ENCODE measurements around the gene PLIN4. TPM values are rescaled to one million over a fixed set of nuclear protein-coding genes. Genes with fewer than 3 reads are reported as not detected.
"Not testable (repeated sequence)": the region's sequence is repeated elsewhere in the genome, so short reads cannot be mapped to it uniquely, and the experiment has no call there.

Gene PLIN4, protein sequence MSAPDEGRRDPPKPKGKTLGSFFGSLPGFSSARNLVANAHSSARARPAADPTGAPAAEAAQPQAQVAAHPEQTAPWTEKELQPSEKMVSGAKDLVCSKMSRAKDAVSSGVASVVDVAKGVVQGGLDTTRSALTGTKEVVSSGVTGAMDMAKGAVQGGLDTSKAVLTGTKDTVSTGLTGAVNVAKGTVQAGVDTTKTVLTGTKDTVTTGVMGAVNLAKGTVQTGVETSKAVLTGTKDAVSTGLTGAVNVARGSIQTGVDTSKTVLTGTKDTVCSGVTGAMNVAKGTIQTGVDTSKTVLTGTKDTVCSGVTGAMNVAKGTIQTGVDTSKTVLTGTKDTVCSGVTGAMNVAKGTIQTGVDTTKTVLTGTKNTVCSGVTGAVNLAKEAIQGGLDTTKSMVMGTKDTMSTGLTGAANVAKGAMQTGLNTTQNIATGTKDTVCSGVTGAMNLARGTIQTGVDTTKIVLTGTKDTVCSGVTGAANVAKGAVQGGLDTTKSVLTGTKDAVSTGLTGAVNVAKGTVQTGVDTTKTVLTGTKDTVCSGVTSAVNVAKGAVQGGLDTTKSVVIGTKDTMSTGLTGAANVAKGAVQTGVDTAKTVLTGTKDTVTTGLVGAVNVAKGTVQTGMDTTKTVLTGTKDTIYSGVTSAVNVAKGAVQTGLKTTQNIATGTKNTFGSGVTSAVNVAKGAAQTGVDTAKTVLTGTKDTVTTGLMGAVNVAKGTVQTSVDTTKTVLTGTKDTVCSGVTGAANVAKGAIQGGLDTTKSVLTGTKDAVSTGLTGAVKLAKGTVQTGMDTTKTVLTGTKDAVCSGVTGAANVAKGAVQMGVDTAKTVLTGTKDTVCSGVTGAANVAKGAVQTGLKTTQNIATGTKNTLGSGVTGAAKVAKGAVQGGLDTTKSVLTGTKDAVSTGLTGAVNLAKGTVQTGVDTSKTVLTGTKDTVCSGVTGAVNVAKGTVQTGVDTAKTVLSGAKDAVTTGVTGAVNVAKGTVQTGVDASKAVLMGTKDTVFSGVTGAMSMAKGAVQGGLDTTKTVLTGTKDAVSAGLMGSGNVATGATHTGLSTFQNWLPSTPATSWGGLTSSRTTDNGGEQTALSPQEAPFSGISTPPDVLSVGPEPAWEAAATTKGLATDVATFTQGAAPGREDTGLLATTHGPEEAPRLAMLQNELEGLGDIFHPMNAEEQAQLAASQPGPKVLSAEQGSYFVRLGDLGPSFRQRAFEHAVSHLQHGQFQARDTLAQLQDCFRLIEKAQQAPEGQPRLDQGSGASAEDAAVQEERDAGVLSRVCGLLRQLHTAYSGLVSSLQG (N-terminal part only)
- total RNA-seq, result under 1 TPM; 0.23 to 0.36 TPM
- under 1 TPM; 0.07 to 0.11 (median 0.07) TPM for polyA plus RNA-seq
- total RNA-seq, result 0 to 0.35 (median 0.12) reads per million in 6 experiments

DNA sequence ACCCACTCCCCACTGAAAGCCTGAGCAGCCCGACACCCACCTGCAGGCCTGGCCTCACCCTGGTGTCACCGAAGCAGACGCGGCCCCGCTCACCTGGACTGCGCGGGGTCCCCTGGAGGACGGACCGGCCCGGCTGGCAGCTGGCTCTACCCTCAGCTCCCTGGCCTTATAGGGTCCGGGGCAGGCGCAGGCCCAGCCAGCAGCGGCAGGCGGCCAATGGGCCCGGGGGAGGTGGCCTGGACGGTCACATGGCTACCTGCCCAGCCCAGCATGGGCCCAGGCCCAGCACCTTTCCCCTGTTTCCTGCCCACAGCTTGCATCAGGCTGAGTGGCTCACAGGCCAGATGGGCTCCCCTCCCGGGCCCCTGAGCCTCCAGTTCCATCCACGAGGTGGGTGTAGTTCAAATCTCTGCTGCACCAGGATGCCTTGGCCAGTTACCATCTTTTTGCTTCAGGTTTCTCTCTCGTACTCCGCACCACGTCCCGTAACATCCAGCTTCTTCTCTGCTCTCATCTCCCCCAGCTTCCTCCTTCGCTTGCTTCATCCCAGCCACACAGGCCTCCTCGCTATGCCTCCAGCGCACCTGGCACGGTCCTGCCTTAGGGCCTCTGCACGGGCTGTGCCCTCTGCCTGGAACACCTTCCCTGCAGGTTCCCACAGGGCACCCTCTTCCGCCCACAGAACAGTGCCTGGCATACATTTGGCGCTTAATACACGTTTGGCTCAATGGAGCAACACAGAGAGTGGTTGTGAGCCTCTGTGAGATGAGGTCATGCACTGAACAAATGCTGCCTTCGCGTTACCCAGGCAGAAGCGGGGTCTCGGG, at the start of gene PLIN4:
TSS of gene PLIN4 (minus strand) at position 142 of the 827 bp plus-strand sequence. CDS start 214 bp downstream, outside the sequence.
- Mint-ChIP-seq H3K4me3 (no peak within 1 kb of the TSS), H3K27me3 (peaks cover 0 to 21% (median 9%) of the 10 kb centered on the region in 5 donors), H3K9me3 (no peaks in the 10 kb centered on the region), H3K4me1 (peaks cover 0 to 2% (median 0%) of the 10 kb centered on the region in 4 donors), H3K36me3 (no peaks in the 10 kb centered on the region), H3K27ac (peak within 1 kb of the TSS in 1 of 10 donors; percentile 40)
- ATAC-seq, result no peak
- POLR2A ChIA-PET, result interaction anchor here (0.6 kb wide), 1 partner anchor 468 kb away, joined by 3 read pairs; no protein-coding TSS in a partner anchor
- no peak for DNase-seq

DNA sequence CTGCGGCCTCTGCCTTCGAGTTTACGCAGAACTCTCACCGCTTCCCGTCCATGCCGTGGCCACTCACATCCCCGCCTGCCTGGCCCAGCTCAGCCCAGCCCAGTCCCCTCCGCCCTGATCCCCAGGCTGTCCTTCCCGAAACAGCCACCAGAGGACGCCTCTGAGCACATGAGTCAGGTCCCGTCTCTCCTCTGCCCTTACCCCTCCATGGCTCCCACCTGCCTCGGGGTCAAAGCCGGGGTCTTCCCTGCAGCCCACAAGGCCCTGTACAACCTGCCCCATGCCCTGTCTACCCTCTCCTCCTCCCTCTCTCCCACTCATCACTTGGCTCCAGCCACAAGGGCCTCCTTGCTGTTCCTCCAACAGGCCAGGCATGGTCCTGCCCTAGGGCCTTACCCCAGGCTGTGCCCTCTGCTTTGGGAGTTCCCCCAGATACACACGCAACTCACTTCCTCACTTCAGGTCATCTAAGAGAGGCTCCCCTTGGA, 49.3 kb upstream of the PLIN4 start:
- ATAC-seq, result peak; percentile 70 to 74
- POLR2A ChIA-PET, result interaction anchor here (0.8 kb wide), 1 partner anchor 69 kb away, joined by 3 read pairs; no protein-coding TSS in a partner anchor

GRCh38 chr19:4566402-4567051, 48.2 kb upstream of the PLIN4 start:
- Mint-ChIP-seq H3K9me3 (no peaks in the 10 kb centered on the region), H3K27ac (peak overlapping the region in 1 of 10 donors; percentile 48), H3K36me3 (no peaks in the 10 kb centered on the region), H3K27me3 (peaks cover 0 to 19% (median 6%) of the 10 kb centered on the region in 5 donors), H3K4me1 (peaks cover 0 to 5% (median 0%) of the 10 kb centered on the region in 4 donors), H3K4me3 (no peak overlapping the region)
- DNase-seq, result no peak
- POLR2A ChIA-PET, result interaction anchor here (0.8 kb wide), 1 partner anchor 70 kb away, joined by 3 read pairs; no protein-coding TSS in a partner anchor
- ATAC-seq, result no peak

More for the DNA sequence above, 49.3 kb upstream of the PLIN4 start:
- peak; percentile 25 to 79 (median 56) for DNase-seq
- no peak overlapping the region for H3K4me3 Mint-ChIP-seq
- H3K27ac Mint-ChIP-seq, result peak overlapping the region in 1 of 10 donors; percentile 44
- H3K36me3 Mint-ChIP-seq, result no peaks in the 10 kb centered on the region
- peaks cover 0 to 19% (median 6%) of the 10 kb centered on the region in 5 donors for H3K27me3 Mint-ChIP-seq
- H3K4me1 Mint-ChIP-seq, result peaks cover 0 to 3% (median 0%) of the 10 kb centered on the region in 4 donors
- no peaks in the 10 kb centered on the region for H3K9me3 Mint-ChIP-seq

DNA sequence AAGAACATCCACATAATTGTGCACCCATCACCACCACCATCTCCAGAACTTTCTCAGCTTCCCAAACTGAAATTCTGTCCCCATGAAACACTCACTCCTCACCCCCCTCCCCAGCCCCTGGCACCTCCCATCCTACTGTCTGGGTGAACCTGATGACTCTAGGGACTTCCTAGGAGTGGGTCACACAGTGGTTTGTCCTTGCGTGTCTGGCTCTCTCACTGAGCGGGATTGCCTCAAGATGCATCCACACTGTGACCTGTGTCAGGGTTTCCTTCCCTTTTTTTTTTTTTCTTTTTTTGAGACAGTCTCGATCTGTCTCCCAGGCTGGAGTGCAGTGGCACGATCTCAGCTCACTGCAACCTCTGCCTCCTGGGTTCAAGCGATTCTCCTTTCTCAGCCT, 45.3 kb upstream of the PLIN4 start:
- ATAC-seq, H3K9me3 Mint-ChIP-seq, H3K27ac Mint-ChIP-seq, DNase-seq, H3K4me3 Mint-ChIP-seq, H3K4me1 Mint-ChIP-seq, H3K36me3 Mint-ChIP-seq, POLR2A ChIA-PET: not testable (repeated sequence)
- H3K27me3 Mint-ChIP-seq, result peaks cover 0 to 19% (median 6%) of the 10 kb centered on the region in 5 donors

GRCh38 chr19:4562085-4562484, 43.8 kb upstream of the PLIN4 start:
- H3K9me3 Mint-ChIP-seq, DNase-seq, H3K27me3 Mint-ChIP-seq, H3K36me3 Mint-ChIP-seq, H3K4me3 Mint-ChIP-seq, H3K4me1 Mint-ChIP-seq, ATAC-seq, H3K27ac Mint-ChIP-seq, POLR2A ChIA-PET: not testable (repeated sequence)

- Mint-ChIP-seq H3K4me3 (no peak within 1 kb of the TSS), H3K27ac (no peak within 1 kb of the TSS), H3K27me3 (peaks cover 0 to 5% (median 0%) of the 10 kb centered on the region in 5 donors), H3K4me1 (peaks cover 0 to 6% (median 2%) of the 10 kb centered on the region in 4 donors), H3K9me3 (no peaks in the 10 kb centered on the region), H3K36me3 (no peaks in the 10 kb centered on the region)
- ATAC-seq (no peak), DNase-seq (no peak)
- POLR2A ChIA-PET, result no interaction called here
Measured at GRCh38 chr19:4559569-4559968, 41.3 kb upstream of the PLIN4 start, which contains the start of gene SEMA6B. Gene SEMA6B, minus strand, starts transcription at chr19:4559684. Its CDS starts 1,227 bp downstream, at chr19:4558457.

- DNase-seq, result peak in 5 of 10 donors; percentile 22 to 39 (median 32)
- ATAC-seq, result no peak
- Mint-ChIP-seq H3K27ac (no peak overlapping the region), H3K4me1 (peaks cover 0 to 6% (median 2%) of the 10 kb centered on the region in 4 donors), H3K36me3 (no peaks in the 10 kb centered on the region), H3K9me3 (no peaks in the 10 kb centered on the region), H3K27me3 (peaks cover 0 to 9% (median 3%) of the 10 kb centered on the region in 5 donors), H3K4me3 (no peak overlapping the region)
- POLR2A ChIA-PET, result no interaction called here
Measured at GRCh38 chr19:4557971-4558941, 40.0 kb upstream of the PLIN4 start.

DNA sequence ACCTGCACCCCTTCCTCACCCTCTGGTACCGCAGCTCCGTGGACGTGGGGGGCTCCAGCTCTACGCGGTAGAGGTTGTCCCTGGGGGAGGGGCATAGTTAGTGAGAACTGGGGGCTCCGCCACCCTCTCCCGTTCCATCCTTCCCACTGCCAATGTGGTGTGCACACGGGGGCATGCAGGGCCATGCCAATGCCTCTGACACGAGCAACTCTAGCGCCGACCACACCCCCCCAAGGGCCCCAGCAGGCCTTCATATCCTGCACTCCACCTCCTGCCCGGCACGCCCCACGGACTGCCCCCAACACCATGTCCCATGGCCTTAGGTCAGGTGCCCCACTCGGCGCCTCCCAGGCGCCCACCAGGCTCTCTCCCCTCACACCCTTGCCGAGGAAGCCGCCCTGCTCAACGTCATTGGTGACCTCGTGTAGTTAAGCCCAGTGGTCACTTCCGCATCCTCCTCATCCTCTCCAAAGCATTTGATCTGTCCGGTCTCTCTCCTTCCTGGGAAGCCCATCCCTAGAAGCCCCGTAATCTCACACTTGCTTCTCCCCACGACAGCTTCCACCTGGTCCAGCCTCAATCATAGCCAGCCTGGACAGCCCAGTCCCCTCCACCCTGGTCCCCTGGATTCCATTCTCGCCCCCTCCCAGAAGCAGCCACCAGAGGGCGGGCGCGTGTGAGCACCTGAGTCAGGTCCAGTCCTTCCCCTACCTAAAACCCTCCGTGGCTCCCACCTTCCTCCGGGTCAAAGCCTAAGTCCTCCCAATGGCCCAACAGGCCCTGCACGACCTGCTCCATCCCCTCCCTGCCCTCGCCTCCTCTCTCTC, 39.1 kb upstream of the PLIN4 start:
- H3K36me3 Mint-ChIP-seq, result no peaks in the 10 kb centered on the region
- POLR2A ChIA-PET, result no interaction called here
- H3K4me3 Mint-ChIP-seq, result no peak overlapping the region
- peak overlapping the region in 1 of 10 donors; percentile 43 for H3K27ac Mint-ChIP-seq
- peaks cover 1 to 18% (median 9%) of the 10 kb centered on the region in 5 donors for H3K27me3 Mint-ChIP-seq
- H3K4me1 Mint-ChIP-seq, result peaks cover 0 to 6% (median 2%) of the 10 kb centered on the region in 4 donors
- H3K9me3 Mint-ChIP-seq, result no peaks in the 10 kb centered on the region
- DNase-seq, result peak in 1 of 10 donors; percentile 18
- ATAC-seq, result no peak

DNA sequence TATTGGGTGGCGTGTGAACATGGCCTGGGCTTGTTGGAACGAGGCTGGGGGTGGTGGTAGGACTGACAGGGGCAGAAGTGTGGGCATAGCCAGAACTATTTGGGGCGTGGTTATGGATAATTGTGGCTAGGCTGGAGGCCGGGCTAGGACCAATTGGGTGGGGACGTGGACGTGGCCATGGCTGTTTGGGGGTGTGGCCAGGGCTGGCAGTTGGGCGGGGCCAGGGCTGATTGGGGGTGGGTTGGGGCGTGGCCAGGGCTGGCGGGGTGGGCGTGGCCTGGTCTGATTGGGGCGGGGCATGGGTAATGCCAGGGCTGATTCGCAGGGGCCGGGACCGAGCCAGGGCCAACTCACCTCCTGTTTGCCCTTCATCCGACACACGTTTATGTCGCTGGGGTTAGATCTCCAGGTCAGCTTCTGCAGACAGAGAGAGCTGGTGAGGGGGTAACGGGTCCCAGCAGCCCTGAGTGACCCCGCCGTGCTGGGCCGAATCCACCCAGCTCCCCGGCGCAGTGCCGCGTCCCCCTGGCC, 38.4 kb upstream of the PLIN4 start:
- peaks cover 5 to 25% (median 14%) of the 10 kb centered on the region in 5 donors for H3K27me3 Mint-ChIP-seq
- POLR2A ChIA-PET, result no interaction called here
- no peak overlapping the region for H3K4me3 Mint-ChIP-seq
- no peak for ATAC-seq
- DNase-seq, result peak in 1 of 10 donors; percentile 12
- H3K27ac Mint-ChIP-seq, result no peak overlapping the region
- peaks cover 0 to 4% (median 2%) of the 10 kb centered on the region in 4 donors for H3K4me1 Mint-ChIP-seq
- no peaks in the 10 kb centered on the region for H3K36me3 Mint-ChIP-seq
- peaks cover 0 to 3% (median 0%) of the 10 kb centered on the region in 9 donors for H3K9me3 Mint-ChIP-seq
